Mucosa of rectum (tissue), 2 donors: ENCODE measurements around the gene EHD3.

Experiments
- H3K27ac ChIP-seq, 2 donors: one replicate each; pipeline ENCODE4 v1.7.0; 2013; ENCODE audit warnings: inconsistent platforms in 2 of 2, low read depth in 2 of 2, low read length in 2 of 2
- H3K27me3 ChIP-seq, 2 donors: one replicate each; pipeline ENCODE4 v1.7.0; 2013; ENCODE audit warnings: low read length in 2 of 2; ENCODE audit not compliant: control insufficient read depth in 2 of 2, insufficient read depth in 2 of 2
- H3K36me3 ChIP-seq, 2 donors: one replicate each; pipeline ENCODE4 v1.7.0; 2013; ENCODE audit warnings: low read length in 2 of 2; ENCODE audit not compliant: control insufficient read depth in 2 of 2, insufficient read depth in 2 of 2
- H3K4me1 ChIP-seq, 2 donors: one replicate each; pipeline ENCODE4 v1.7.0; 2013; ENCODE audit warnings: low read length in 2 of 2, mild to moderate bottlenecking in 1 of 2; ENCODE audit not compliant: control insufficient read depth in 2 of 2, insufficient read depth in 2 of 2
- H3K4me3 ChIP-seq, 2 donors: one replicate each; pipeline ENCODE4 v1.7.0; 2013; ENCODE audit warnings: low read length in 2 of 2
- H3K9ac ChIP-seq, 2 donors: one replicate each; pipeline ENCODE4 v1.7.0; 2013; ENCODE audit warnings: low read length in 2 of 2, low read depth in 1 of 2, mild to moderate bottlenecking in 1 of 2
- H3K9me3 ChIP-seq, 2 donors: one replicate each; pipeline ENCODE4 v1.7.0; 2013; ENCODE audit warnings: low read length in 2 of 2; ENCODE audit not compliant: control insufficient read depth in 2 of 2
- donor health status: healthy.
- donor health status: Normal muscosa, but diverticular disease.

The EHD3 gene

GRCh38 chr2:31302940-31303563 lies 69.1 kb downstream of the EHD3 start:
- Histone ChIP-seq H3K4me3 (no peak overlapping the region), H3K4me1 (no peaks in the 10 kb centered on the region), H3K9me3 (no peaks in the 10 kb centered on the region), H3K27me3 (no peaks in the 10 kb centered on the region), H3K9ac (no peak overlapping the region), H3K27ac (no peak overlapping the region), H3K36me3 (no peaks in the 10 kb centered on the region)

- H3K36me3 ChIP-seq, result no peaks in the 10 kb centered on the region
- no peak overlapping the region for H3K27ac ChIP-seq
- no peaks in the 10 kb centered on the region for H3K9me3 ChIP-seq
- no peaks in the 10 kb centered on the region for H3K27me3 ChIP-seq
- H3K4me1 ChIP-seq, result no peaks in the 10 kb centered on the region
- no peak overlapping the region for H3K4me3 ChIP-seq
- no peak overlapping the region for H3K9ac ChIP-seq
Observed at GRCh38 chr2:31304816-31305215, 70.9 kb downstream of the EHD3 start.

- H3K9ac ChIP-seq, result no peak overlapping the region
- H3K4me3 ChIP-seq, result no peak overlapping the region
- no peaks in the 10 kb centered on the region for H3K9me3 ChIP-seq
- no peaks in the 10 kb centered on the region for H3K36me3 ChIP-seq
- no peaks in the 10 kb centered on the region for H3K27me3 ChIP-seq
- H3K27ac ChIP-seq, result no peak overlapping the region
- no peaks in the 10 kb centered on the region for H3K4me1 ChIP-seq
Observed at GRCh38 chr2:31312898-31313297, 78.9 kb downstream of the EHD3 start.

GRCh38 chr2:31314761-31315160 lies 80.8 kb downstream of the EHD3 start:
- Histone ChIP-seq H3K36me3 (no peaks in the 10 kb centered on the region), H3K9me3 (no peaks in the 10 kb centered on the region), H3K4me1 (peaks cover 2 to 3% of the 10 kb centered on the region in 2 donors), H3K9ac (no peak overlapping the region), H3K4me3 (no peak overlapping the region), H3K27me3 (no peaks in the 10 kb centered on the region), H3K27ac (no peak overlapping the region)

- Histone ChIP-seq H3K4me1 (peaks cover 2 to 3% of the 10 kb centered on the region in 2 donors), H3K36me3 (no peaks in the 10 kb centered on the region), H3K9me3 (no peaks in the 10 kb centered on the region), H3K27ac (no peak overlapping the region), H3K27me3 (no peaks in the 10 kb centered on the region), H3K9ac (no peak overlapping the region), H3K4me3 (no peak overlapping the region)
Observed at GRCh38 chr2:31317396-31317795, 83.4 kb downstream of the EHD3 start.

GRCh38 chr2:31318361-31319336 lies 84.7 kb downstream of the EHD3 start:
- Histone ChIP-seq H3K9ac (no peak overlapping the region), H3K4me3 (no peak overlapping the region), H3K9me3 (no peaks in the 10 kb centered on the region), H3K36me3 (no peaks in the 10 kb centered on the region), H3K4me1 (peaks cover 2 to 3% of the 10 kb centered on the region in 2 donors), H3K27me3 (no peaks in the 10 kb centered on the region), H3K27ac (peak overlapping the region; percentile 27 to 48)
